OCI-LY3 (cell line): ENCODE measurements around the gene SPPL2B.

Source experiments
- CTCF ChIP-seq: fragments of 200-600, 300-600 bp; sonication (generic); IDR thresholded peaks from 2 replicates; pipeline ENCODE4 v1.5.1; 2014; ENCODE audit warnings: antibody characterized with exemption, low read length, low read depth
- EZH2phosphoT487 ChIP-seq: fragments of 200-600 bp; shearing (Covaris generic); IDR thresholded peaks from 2 replicates; pipeline ENCODE4 v1.6.1; 2018; ENCODE audit warnings: antibody characterized with exemption, mixed run types, low read depth

- no peak for TF ChIP-seq CTCF
- no peak for TF ChIP-seq EZH2phosphoT487
Measured at GRCh38 chr19:2362970-2363300, 34.5 kb downstream of the SPPL2B start.
